ENCODE results near the gene DEGS2. TPM values are rescaled to one million over a fixed set of nuclear protein-coding genes. Genes with fewer than 3 reads are reported as not detected.

Gene DEGS2
- total and polyA plus RNA-seq, 3 donors from 2014 or later, result 3.3 to 5.9 (median 3.9) TPM

DNA sequence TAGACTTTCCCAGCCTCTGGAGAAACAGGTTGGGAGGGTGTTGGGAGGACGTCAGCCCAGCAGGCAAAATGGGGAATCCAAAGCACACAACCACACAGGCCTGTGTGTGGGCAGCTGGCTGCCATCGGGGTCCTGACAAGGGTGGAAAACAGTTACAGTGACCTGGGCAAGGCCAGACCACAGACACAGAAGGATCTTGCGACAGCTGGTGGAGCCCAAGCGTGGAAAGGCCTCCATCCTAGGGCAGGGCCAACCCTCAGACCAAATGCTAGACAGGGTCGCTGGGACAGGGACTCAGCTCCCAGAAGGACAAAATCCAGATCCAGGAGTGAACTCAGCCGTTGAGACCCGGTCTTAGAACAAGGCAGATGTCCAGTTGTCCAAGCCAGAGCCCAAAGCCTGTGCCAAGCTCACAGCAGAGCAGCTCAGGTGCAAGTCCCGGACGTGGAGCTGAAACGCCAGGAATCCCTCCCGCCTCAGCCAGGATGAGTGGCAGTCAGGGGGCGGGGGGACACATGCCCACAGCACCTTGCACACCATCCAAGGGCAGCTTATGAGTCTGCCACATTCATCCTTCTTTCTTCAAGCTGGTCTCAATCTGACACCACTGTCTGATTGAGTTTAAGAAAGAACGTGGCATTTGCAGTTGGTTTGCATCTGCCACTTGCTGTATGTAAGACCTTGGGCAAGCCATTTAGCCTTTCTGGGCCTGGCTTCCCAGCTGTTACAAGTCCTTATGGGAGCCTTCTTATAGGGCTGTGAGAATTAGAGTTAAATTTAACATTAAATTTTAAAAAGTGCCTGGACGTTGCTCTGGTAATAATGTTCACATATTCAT, 37.6 kb downstream of the DEGS2 start:
- TF ChIP-seq, protein P1, sequence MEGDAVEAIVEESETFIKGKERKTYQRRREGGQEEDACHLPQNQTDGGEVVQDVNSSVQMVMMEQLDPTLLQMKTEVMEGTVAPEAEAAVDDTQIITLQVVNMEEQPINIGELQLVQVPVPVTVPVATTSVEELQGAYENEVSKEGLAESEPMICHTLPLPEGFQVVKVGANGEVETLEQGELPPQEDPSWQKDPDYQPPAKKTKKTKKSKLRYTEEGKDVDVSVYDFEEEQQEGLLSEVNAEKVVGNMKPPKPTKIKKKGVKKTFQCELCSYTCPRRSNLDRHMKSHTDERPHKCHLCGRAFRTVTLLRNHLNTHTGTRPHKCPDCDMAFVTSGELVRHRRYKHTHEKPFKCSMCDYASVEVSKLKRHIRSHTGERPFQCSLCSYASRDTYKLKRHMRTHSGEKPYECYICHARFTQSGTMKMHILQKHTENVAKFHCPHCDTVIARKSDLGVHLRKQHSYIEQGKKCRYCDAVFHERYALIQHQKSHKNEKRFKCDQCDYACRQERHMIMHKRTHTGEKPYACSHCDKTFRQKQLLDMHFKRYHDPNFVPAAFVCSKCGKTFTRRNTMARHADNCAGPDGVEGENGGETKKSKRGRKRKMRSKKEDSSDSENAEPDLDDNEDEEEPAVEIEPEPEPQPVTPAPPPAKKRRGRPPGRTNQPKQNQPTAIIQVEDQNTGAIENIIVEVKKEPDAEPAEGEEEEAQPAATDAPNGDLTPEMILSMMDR (IDR thresholded peaks at IDR 0.05), result no peak
- no peak for TF ChIP-seq POLR2A (IDR thresholded peaks at IDR 0.05)
- no peaks in the 10 kb centered on the region for H3K9me3 ChIP-seq
- WGBS, 2 donors, result 90 to 92% methylated on average over 12 to 14 of the region's 14 CpGs
- H3K4me3 ChIP-seq, result no peak overlapping the region
- no peaks in the 10 kb centered on the region for H3K27me3 ChIP-seq
- no peak for DNase-seq
- H3K36me3 ChIP-seq (ENCODE audit: low read depth, missing control alignments), result no peaks in the 10 kb centered on the region
- intact Hi-C loops (cut with DNase I; ENCODE audit: low total_unique reads), result no loop called here
- H3K27ac ChIP-seq, result no peak overlapping the region
- H3K4me1 ChIP-seq, result no peaks in the 10 kb centered on the region

DNA sequence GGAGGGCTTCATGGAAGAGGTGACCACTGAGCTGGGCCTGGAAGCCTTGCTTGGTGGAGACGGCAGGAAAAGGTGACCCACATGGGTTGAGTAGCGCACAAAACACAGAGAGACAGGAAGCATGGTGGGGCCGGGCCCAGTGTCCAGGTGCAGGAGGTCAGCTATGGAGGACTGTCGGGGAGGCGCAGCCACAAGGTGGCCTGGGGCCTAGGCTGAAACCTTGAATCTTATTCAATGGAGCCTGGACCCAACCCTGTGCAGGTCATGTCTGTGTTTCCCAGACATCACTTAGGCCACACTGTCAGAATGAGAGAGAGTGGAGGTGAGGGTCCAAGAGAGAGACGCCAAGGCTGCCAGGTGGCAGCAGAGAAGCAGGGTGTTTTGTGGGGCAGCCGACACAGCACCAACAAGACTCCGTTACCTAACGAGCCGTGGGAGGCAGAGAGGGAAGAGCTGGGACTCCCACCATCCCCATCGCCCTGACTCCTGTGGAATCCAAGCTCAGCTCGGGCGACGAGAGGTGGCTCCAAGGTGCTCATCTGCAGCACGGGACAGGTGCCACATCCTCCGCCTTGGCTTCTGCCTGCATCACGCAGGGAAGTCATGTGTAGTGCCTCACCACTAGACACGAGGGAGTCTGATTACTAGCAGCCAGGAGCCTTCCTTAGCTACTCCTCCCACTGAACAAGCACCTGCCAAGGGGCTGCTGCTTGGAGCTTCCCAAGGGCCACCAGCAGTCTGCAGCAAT, 38.7 kb downstream of the DEGS2 start:
- Histone ChIP-seq H3K27me3 (no peaks in the 10 kb centered on the region), H3K36me3 (ENCODE audit: low read depth, missing control alignments) (no peaks in the 10 kb centered on the region), H3K9me3 (no peaks in the 10 kb centered on the region), H3K4me1 (no peaks in the 10 kb centered on the region), H3K4me3 (no peak overlapping the region), H3K27ac (no peak overlapping the region)
- DNase-seq, result no peak
- WGBS, 2 donors, result 87 to 93% methylated on average over 10 to 18 of the region's 18 CpGs
- TF ChIP-seq, protein P1 (IDR thresholded peaks at IDR 0.05), result no peak
- TF ChIP-seq POLR2A (IDR thresholded peaks at IDR 0.05), result no peak
- intact Hi-C loops (cut with DNase I; ENCODE audit: low total_unique reads), result no loop called here

DNA sequence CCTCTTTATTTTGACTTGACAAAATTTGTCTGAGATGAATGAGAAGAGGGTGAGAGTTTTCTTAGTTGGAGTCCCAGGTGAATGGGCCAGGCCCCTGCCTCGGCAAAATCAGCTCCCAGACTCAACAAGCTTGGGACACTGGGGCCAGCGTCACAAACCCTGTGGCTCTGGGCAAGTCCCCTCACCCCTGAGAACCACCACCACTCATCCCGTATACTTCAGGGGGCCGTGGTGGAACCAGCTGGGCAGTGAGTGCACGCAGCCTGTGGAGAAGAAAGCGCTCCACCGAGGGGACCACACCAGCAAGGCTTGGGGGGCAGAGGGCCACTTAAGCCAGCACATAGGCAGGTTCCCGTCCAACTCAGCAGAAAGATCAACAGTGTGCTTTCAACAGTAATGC, 40.2 kb downstream of the DEGS2 start:
- no peak overlapping the region for H3K4me3 ChIP-seq
- H3K9me3 ChIP-seq, result no peaks in the 10 kb centered on the region
- intact Hi-C loops (cut with DNase I; ENCODE audit: low total_unique reads), result no loop called here
- H3K27me3 ChIP-seq, result no peaks in the 10 kb centered on the region
- no peaks in the 10 kb centered on the region for H3K4me1 ChIP-seq
- no peak overlapping the region for H3K27ac ChIP-seq
- no peaks in the 10 kb centered on the region for H3K36me3 ChIP-seq (ENCODE audit: low read depth, missing control alignments)
- WGBS, 2 donors, result 91 to 95% methylated on average over 5 to 8 of the region's 8 CpGs
- TF ChIP-seq, protein P1 (IDR thresholded peaks at IDR 0.05), result no peak
- no peak for TF ChIP-seq POLR2A (IDR thresholded peaks at IDR 0.05)
- no peak for DNase-seq

DNA sequence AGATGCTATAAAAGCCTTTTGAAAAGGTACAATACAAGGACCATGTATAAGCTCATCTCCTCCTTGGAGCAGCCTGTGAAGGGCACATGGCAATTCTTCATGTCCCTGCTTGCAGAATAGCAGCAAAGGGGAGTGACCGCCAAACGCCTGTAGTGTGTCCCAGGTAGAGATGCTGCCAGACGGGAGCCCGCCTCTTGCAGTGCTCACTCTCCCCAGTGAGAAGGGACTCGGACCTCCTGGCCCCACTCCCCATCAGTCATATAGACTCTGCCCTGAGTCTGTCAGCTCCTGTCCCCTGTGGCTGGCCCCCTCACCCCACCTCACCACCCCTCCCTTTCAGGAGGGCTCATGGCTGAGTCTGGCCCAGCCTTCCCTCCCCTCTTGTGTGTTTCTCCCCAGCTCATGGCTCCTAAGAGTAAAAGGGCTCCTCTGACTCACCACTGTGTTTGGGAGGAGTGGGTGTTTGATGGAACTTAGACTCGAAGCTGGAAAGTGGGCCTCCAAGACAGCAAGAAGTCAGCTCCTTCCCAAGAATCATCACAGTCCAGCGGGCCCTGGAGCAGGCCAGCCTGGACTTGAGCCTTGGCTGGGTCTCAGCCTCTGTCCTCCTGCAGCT, 40.9 kb downstream of the DEGS2 start:
- TF ChIP-seq, protein P1 (IDR thresholded peaks at IDR 0.05), result no peak
- no peak for TF ChIP-seq POLR2A (IDR thresholded peaks at IDR 0.05)
- no peak for DNase-seq
- Histone ChIP-seq H3K27me3 (no peaks in the 10 kb centered on the region), H3K27ac (no peak overlapping the region), H3K4me1 (no peaks in the 10 kb centered on the region), H3K9me3 (no peaks in the 10 kb centered on the region), H3K36me3 (ENCODE audit: low read depth, missing control alignments) (no peaks in the 10 kb centered on the region), H3K4me3 (no peak overlapping the region)
- 90 to 93% methylated on average over 5 to 7 of the region's 7 CpGs for WGBS, 2 donors
- intact Hi-C loops (cut with DNase I; ENCODE audit: low total_unique reads), result no loop called here

Measured in testis (tissue), 3 donors.